Hematopoietic multipotent progenitor cell treated with erythropoietin and hydrocortisone succinate and interleukin-3 and kit ligand, for 8 days (in vitro differentiated cells): ENCODE data around the gene EEF1G.
"Not testable (repeated sequence)": the region's sequence is repeated elsewhere in the genome, so short reads cannot be mapped to it uniquely, and the experiment has no call there.

Experiments
- DNase-seq: peaks from one replicate; pipeline ENCODE4 v3.0.0-alpha.2; 2015

The EEF1G gene

GRCh38 chr11:62603072-62603408 is 29.3 kb upstream of the EEF1G start:
- no peak for DNase-seq

GRCh38 chr11:62602141-62603071 is 28.7 kb upstream of the EEF1G start:
- DNase-seq, result no peak

GRCh38 chr11:62601372-62602140 is 27.9 kb upstream of the EEF1G start, which contains the start of gene MTA2:
TSS of gene MTA2 (minus strand) at chr11:62601865. CDS start at chr11:62601450, 415 bp downstream.
- DNase-seq, result peak; percentile 99

- peak; percentile 47 for DNase-seq
Observed at GRCh38 chr11:62601122-62601371, 27.4 kb upstream of the EEF1G start.

- peak; percentile 29 for DNase-seq
Observed at GRCh38 chr11:62600367-62601121, 26.9 kb upstream of the EEF1G start.

GRCh38 chr11:62599901-62600300 is 26.2 kb upstream of the EEF1G start:
- peak; percentile 46 for DNase-seq

- peak; percentile 99 for DNase-seq
Observed at GRCh38 chr11:62599069-62599696, 25.5 kb upstream of the EEF1G start.

GRCh38 chr11:62595124-62595523 is 21.4 kb upstream of the EEF1G start:
- DNase-seq, result no peak

GRCh38 chr11:62593434-62594044 is 19.8 kb upstream of the EEF1G start:
- peak; percentile 91 for DNase-seq

GRCh38 chr11:62592989-62593421 is 19.3 kb upstream of the EEF1G start:
- no peak for DNase-seq

- DNase-seq, result peak; percentile 69
Observed at GRCh38 chr11:62592146-62592815, 18.6 kb upstream of the EEF1G start.

GRCh38 chr11:62591448-62592145 is 17.9 kb upstream of the EEF1G start, which contains the start of gene TUT1:
TSS of gene TUT1 (minus strand) at chr11:62591523. CDS start at chr11:62591485, 38 bp downstream.
- peak; percentile 99 for DNase-seq

- DNase-seq, result peak; percentile 62
Observed at GRCh38 chr11:62588966-62589637, 15.4 kb upstream of the EEF1G start.

- DNase-seq, result not testable (repeated sequence)
Observed at GRCh38 chr11:62585356-62585755, 11.7 kb upstream of the EEF1G start.

- not testable (repeated sequence) for DNase-seq
Observed at GRCh38 chr11:62581735-62582134, 8.0 kb upstream of the EEF1G start.

GRCh38 chr11:62580959-62581715 is 7.4 kb upstream of the EEF1G start:
- DNase-seq, result no peak

- DNase-seq, result no peak
Observed at GRCh38 chr11:62579252-62579651, 5.6 kb upstream of the EEF1G start.

GRCh38 chr11:62578541-62578940 is 4.8 kb upstream of the EEF1G start:
- DNase-seq, result no peak

GRCh38 chr11:62577046-62577714 is 3.5 kb upstream of the EEF1G start:
- no peak for DNase-seq
